Cardiac fibroblast (primary cell): ENCODE results near the gene SLC16A6.

ENCODE experiments used
- DNase-seq, 2 donors: peaks; one replicate each; pipeline versions ENCODE4 v3.0.0 to v3.0.0-alpha.2; 2010; ENCODE audit warnings: low read depth in 2 of 2
- H3K4me3 ChIP-seq, 2 donors: replicated peaks in 1 of 2; 1 replicate in 1 of 2; 2 replicates in 1 of 2; pipeline ENCODE4 v1.5.1; 2011; ENCODE audit warnings: low read depth in 2 of 2, low read length in 2 of 2, mild to moderate bottlenecking in 2 of 2, moderate library complexity in 1 of 2
- CTCF ChIP-seq: IDR thresholded peaks from one replicate; pipeline ENCODE4 v1.5.1; 2011; ENCODE audit warnings: low read depth, mild to moderate bottlenecking, low read length, inconsistent platforms

The SLC16A6 gene

GRCh38 chr17:68325961-68326360, 35.0 kb upstream of the SLC16A6 start:
- DNase-seq = no peak
- no peak for TF ChIP-seq CTCF

DNA sequence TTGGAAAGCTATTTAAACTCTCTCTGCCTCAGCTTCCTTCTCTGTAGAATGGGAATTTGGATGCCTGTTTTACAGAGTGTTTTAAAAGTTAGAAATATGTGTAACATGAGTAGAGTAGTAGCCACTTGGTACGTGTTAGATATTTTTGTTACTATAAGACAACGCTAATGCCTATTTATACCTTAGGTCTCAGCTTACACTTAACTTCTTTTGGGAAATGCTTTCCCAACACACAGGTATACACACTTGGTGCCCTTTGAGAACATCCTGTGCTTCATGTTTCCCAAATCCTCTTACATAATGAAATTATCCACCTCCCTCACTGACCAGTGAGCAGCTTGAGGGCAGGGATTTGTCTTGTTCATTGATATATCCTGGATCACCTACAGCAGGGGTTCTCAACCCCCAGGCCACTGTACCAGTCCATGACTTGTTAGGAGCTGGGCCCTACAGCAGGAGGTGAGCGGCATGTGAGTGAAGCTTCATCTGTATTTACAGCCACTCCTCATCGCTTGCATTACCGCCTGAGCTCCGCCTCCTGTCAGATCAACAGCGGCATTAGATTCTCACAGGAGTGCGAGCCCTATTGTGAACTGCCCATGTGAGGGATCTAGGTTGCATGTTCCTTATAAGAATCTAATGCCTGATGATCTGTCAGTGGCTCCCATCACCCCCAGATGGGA, 33.9 kb upstream of the SLC16A6 start:
- TF ChIP-seq CTCF = no peak
- no peak overlapping the region for H3K4me3 ChIP-seq
- no peak for DNase-seq

More at GRCh38 chr17:68325961-68326360, 35.0 kb upstream of the SLC16A6 start:
- no peak overlapping the region for H3K4me3 ChIP-seq

- no peak for TF ChIP-seq CTCF
- no peak overlapping the region for H3K4me3 ChIP-seq
- DNase-seq = no peak
Observed at GRCh38 chr17:68324114-68324513, 33.2 kb upstream of the SLC16A6 start.

DNA sequence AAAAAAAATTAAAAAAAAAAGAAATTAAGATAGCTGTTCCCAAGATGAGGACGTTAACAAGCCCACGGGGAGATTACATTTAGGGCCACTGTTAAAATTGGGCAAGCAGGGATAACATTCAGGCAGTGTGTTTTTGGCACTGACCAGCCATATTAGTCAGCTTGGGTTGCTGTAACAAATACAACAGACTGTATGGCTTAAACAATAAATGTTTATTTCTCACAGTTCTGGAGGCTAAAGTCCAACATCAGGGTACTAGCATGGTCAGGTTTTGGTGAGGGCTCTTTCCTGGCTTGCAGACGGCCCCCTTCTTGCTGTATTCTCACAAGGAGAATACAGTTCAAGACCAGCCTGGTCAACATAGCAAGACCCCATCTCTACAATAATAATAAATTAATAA, 31.7 kb upstream of the SLC16A6 start:
- no peak overlapping the region for H3K4me3 ChIP-seq
- no peak for DNase-seq
- no peak for TF ChIP-seq CTCF

DNA sequence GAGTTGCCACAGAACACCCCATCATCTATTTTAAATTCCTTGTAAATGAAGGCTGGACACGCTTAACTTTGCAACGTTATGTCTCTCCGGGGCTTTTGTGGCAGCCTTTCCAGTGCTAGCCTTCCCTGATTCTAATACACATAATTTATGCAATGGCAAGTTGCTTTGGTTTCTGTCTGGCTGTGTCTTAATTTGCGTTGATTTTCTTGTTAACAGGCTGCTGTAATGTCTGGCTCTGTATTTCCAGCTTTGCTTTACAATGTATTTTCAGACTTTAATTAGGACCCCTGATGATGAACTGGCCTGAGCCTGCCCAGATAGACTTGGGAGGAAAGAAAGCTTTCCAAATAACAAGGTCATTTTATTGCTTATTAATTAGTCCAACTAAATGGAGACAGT, 30.6 kb upstream of the SLC16A6 start:
- no peak for TF ChIP-seq CTCF
- no peak for DNase-seq
- H3K4me3 ChIP-seq = no peak overlapping the region

DNA sequence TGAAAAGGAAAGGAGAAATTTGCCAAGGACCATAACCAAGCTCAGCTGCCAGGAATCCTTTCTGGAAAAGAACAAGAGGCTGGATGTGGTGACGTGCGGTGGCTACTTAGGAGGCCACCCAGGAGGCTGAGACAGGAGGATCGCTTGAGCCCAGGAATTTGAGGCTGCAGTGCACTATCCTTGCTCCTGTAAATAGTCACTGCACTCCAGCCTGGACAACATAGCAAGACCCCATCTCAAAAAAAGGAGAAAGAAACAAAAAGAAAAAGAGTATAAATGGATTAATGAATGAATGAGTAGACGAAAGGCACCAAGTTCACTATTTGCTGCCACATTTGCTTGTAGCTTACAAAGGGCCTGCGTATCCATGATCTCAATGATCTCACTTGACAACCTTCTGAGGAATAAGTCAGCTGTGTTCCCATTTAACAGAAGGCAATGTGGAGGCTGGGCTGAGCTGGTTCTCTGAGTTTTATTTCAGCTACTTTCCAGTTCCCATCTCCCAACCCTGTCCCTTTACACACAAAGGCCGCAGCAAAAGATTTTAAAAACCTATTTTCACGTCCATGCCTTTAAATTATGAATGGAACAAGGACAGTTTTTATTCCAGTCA, 30.1 kb upstream of the SLC16A6 start:
- no peak for TF ChIP-seq CTCF
- no peak overlapping the region for H3K4me3 ChIP-seq
- DNase-seq = no peak

GRCh38 chr17:68320311-68320865, 29.5 kb upstream of the SLC16A6 start:
- no peak for DNase-seq
- TF ChIP-seq CTCF = no peak

More at GRCh38 chr17:68320311-68320865, 29.5 kb upstream of the SLC16A6 start:
- H3K4me3 ChIP-seq = no peak overlapping the region
